Suprapubic skin (tissue), 4 donors: ENCODE results near the gene CDH4. TPM values are rescaled to one million over a fixed set of nuclear protein-coding genes. Genes with fewer than 3 reads are reported as not detected.

Source experiments
- DNase-seq, 2 donors: peaks; one replicate each; pipeline ENCODE4 v3.0.0-alpha.2; 2019; ENCODE audit warnings: low spot score in 2 of 2
- H3K27ac ChIP-seq: fragments of 200-600 bp; sonication (generic); one replicate; pipeline ENCODE4 v1.5.1; 2019
- H3K27me3 ChIP-seq: fragments of 200-600 bp; sonication (generic); one replicate; pipeline ENCODE4 v1.5.1; 2019
- H3K36me3 ChIP-seq: fragments of 200-600 bp; sonication (generic); one replicate; pipeline ENCODE4 v1.5.1; 2019
- H3K4me1 ChIP-seq: fragments of 200-600 bp; sonication (generic); one replicate; pipeline ENCODE4 v1.5.1; 2019
- H3K4me3 ChIP-seq: fragments of 200-600 bp; sonication (generic); one replicate; pipeline ENCODE4 v1.5.1; 2019; ENCODE audit warnings: mild to moderate bottlenecking
- H3K9me3 ChIP-seq: fragments of 200-600 bp; sonication (generic); one replicate; pipeline ENCODE4 v1.5.1; 2019
- EP300 ChIP-seq: sonication (generic); formaldehyde crosslinking; IDR thresholded peaks from one replicate; pipeline ENCODE4 v1.6.1; 2017; ENCODE audit warnings: antibody characterized with exemption
- POLR2A ChIP-seq, 2 donors: fragments of 450-650 bp; IDR thresholded peaks; one replicate each; pipeline ENCODE4 v1.6.1; 2017; ENCODE audit warnings: antibody characterized with exemption in 2 of 2, mild to moderate bottlenecking in 2 of 2, moderate library complexity in 2 of 2
- POLR2AphosphoS5 ChIP-seq, 3 donors: sonication (generic); formaldehyde crosslinking; IDR thresholded peaks; one replicate each; pipeline ENCODE4 v1.6.1; 2017; ENCODE audit warnings: antibody characterized with exemption in 3 of 3
- WGBS: methylation state at CpG from one replicate; pipeline ENCODE4 v1.1.5; 2018; 5-methylcytosine and 5-hydroxymethylcytosine counted together
- total RNA-seq, 4 donors: library from RNA; depleted of rRNA; stranded (reverse); fragments of >200 nt; gene quantifications; one replicate each; pipeline ENCODE4 v1.1.0, GENCODE V29; 2016
- TF ChIP-seq, protein P1 (sequence below), 2 donors: fragments of 200-600 bp in 1 of 2; fragments of 450-650 bp in 1 of 2; sonication (generic) in 1 of 2; IDR thresholded peaks; one replicate each; pipeline ENCODE4 v1.5.1; 2016 to 2019; ENCODE audit warnings: antibody characterized with exemption in 2 of 2, mild to moderate bottlenecking in 1 of 2, moderate library complexity in 1 of 2

Gene CDH4
- total RNA-seq, 4 donors from 2014 or later, result 0.91 to 5.9 (median 2.6) TPM

- Histone ChIP-seq H3K4me3 (no peak overlapping the region), H3K27ac (no peak overlapping the region), H3K4me1 (no peaks in the 10 kb centered on the region), H3K36me3 (no peaks in the 10 kb centered on the region), H3K27me3 (peaks cover 21% of the 10 kb centered on the region), H3K9me3 (no peaks in the 10 kb centered on the region)
- 93% methylated on average over 5 of the region's 5 CpGs for WGBS
- no peak for DNase-seq
- TF ChIP-seq, protein P1, sequence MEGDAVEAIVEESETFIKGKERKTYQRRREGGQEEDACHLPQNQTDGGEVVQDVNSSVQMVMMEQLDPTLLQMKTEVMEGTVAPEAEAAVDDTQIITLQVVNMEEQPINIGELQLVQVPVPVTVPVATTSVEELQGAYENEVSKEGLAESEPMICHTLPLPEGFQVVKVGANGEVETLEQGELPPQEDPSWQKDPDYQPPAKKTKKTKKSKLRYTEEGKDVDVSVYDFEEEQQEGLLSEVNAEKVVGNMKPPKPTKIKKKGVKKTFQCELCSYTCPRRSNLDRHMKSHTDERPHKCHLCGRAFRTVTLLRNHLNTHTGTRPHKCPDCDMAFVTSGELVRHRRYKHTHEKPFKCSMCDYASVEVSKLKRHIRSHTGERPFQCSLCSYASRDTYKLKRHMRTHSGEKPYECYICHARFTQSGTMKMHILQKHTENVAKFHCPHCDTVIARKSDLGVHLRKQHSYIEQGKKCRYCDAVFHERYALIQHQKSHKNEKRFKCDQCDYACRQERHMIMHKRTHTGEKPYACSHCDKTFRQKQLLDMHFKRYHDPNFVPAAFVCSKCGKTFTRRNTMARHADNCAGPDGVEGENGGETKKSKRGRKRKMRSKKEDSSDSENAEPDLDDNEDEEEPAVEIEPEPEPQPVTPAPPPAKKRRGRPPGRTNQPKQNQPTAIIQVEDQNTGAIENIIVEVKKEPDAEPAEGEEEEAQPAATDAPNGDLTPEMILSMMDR (IDR thresholded peaks at IDR 0.05), result no peak
- no peak for TF ChIP-seq POLR2AphosphoS5 (IDR thresholded peaks at IDR 0.05)
- TF ChIP-seq EP300, result no peak
- no peak for TF ChIP-seq POLR2A (IDR thresholded peaks at IDR 0.05)
These were observed 189.5 kb downstream of the CDH4 start for GRCh38 chr20:61441537-61441936.

DNA sequence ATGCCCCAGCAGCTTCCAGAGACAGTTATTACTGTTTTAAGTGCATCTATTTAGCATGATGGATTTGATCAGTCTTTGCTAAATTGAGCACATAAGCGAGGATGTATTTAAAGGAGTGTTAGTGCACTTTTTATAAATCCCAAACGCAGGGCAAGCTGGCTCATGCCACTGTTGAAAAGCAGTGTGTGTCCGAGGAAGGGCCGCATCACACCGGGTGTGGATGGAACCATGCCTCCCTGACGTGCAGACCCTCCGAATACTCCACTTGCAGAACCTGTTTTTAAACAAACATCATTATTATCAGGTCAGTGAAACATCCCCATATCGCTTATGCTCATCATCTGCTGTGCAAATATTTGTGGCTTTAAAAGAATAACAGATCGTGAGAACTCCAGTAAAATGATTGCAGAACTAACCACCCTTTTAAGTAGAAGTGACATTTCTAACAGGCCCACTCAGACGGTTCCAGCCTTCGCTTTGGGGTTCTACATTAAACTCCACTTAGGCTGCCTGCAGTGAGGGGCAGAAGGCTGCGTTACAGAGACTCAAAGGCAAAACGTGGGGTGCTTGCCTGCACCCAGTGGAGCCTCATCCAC is 190.1 kb downstream of the CDH4 start:
- WGBS, result 70% methylated on average over 13 of the region's 13 CpGs
- H3K36me3 ChIP-seq, result no peaks in the 10 kb centered on the region
- H3K27ac ChIP-seq, result no peak overlapping the region
- H3K4me1 ChIP-seq, result no peaks in the 10 kb centered on the region
- H3K4me3 ChIP-seq, result no peak overlapping the region
- no peaks in the 10 kb centered on the region for H3K9me3 ChIP-seq
- DNase-seq, result no peak
- peaks cover 17% of the 10 kb centered on the region for H3K27me3 ChIP-seq
- no peak for TF ChIP-seq POLR2A (IDR thresholded peaks at IDR 0.05)
- TF ChIP-seq POLR2AphosphoS5 (IDR thresholded peaks at IDR 0.05), result no peak
- no peak for TF ChIP-seq EP300
- TF ChIP-seq, protein P1 (IDR thresholded peaks at IDR 0.05), result no peak

- 42% methylated on average over 6 of the region's 6 CpGs for WGBS
- Histone ChIP-seq H3K4me3 (no peak overlapping the region), H3K4me1 (no peaks in the 10 kb centered on the region), H3K36me3 (no peaks in the 10 kb centered on the region), H3K27ac (no peak overlapping the region), H3K27me3 (peaks cover 14% of the 10 kb centered on the region), H3K9me3 (no peaks in the 10 kb centered on the region)
- TF ChIP-seq POLR2A (IDR thresholded peaks at IDR 0.05), result no peak
- TF ChIP-seq EP300, result no peak
- TF ChIP-seq, protein P1 (IDR thresholded peaks at IDR 0.05), result no peak
- TF ChIP-seq POLR2AphosphoS5 (IDR thresholded peaks at IDR 0.05), result no peak
- DNase-seq, result no peak
These were observed 190.7 kb downstream of the CDH4 start for GRCh38 chr20:61442718-61443117.

DNA sequence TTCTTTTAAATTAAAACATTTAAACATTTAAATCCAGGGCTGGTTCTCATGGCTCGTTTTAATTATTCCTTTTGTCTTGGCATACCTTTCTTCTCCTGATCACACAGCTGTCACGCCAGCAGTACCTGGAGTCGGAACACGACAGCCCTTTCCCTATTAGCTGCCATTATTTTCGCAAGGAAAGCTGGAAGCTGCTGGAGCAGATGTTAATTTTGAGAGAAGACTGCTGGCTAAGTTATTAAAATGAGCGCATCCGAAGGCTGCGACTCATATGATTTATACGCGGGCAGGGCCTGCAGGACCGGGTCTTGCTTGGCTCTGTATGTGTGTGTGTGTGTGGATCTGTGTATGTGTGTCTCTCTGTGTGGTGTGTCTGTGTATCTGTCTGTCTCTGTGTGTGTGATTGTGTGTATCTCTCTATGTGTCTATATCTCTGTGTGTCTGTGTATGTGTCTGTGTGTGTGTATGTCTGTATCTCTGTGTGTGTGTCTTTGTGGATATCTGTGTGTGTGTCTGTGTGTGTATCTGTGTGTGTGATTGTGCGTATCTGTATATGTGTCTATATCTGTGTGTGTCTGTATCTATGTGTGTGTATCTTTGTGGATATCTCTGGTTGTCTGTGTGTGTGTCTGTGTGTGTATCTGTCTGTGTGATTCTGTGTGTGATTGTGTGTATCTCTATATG is 191.5 kb downstream of the CDH4 start:
- TF ChIP-seq EP300, result no peak
- TF ChIP-seq, protein P1 (IDR thresholded peaks at IDR 0.05), result no peak
- TF ChIP-seq POLR2AphosphoS5 (IDR thresholded peaks at IDR 0.05), result no peak
- no peak for TF ChIP-seq POLR2A (IDR thresholded peaks at IDR 0.05)
- Histone ChIP-seq H3K36me3 (no peaks in the 10 kb centered on the region), H3K27me3 (peaks cover 15% of the 10 kb centered on the region), H3K27ac (no peak overlapping the region), H3K4me1 (no peaks in the 10 kb centered on the region), H3K9me3 (no peaks in the 10 kb centered on the region), H3K4me3 (no peak overlapping the region)
- no peak for DNase-seq
- WGBS, result 36% methylated on average over 11 of the region's 12 CpGs

GRCh38 chr20:61444637-61445036 is 192.6 kb downstream of the CDH4 start:
- H3K9me3 ChIP-seq, result no peaks in the 10 kb centered on the region
- no peaks in the 10 kb centered on the region for H3K4me1 ChIP-seq
- no peak for DNase-seq
- no peak for TF ChIP-seq EP300
- TF ChIP-seq POLR2A (IDR thresholded peaks at IDR 0.05), result no peak
- H3K4me3 ChIP-seq, result no peak overlapping the region
- H3K27ac ChIP-seq, result no peak overlapping the region
- H3K36me3 ChIP-seq, result no peaks in the 10 kb centered on the region
- peaks cover 22% of the 10 kb centered on the region for H3K27me3 ChIP-seq
- 69% methylated on average over 5 of the region's 5 CpGs for WGBS
